GM12872 (cell line): ENCODE results near the gene PLA2G2C.

Experiments used
- CTCF ChIP-seq: IDR thresholded peaks from 3 replicates; pipeline ENCODE4 v1.5.1; 2011; ENCODE audit warnings: low read depth, mild to moderate bottlenecking, low read length, moderate library complexity; ENCODE audit not compliant: insufficient read depth

PLA2G2C gene

GRCh38 chr1:20185834-20186782, at the start of gene PLA2G2C, which contains the start of gene UBXN10:
TSS of gene PLA2G2C (minus strand) at chr1:20186518. CDS start at chr1:20177363, 9,155 bp downstream.
TSS of gene UBXN10 (plus strand) at chr1:20186096. CDS start at chr1:20190562, 4,466 bp downstream.
- TF ChIP-seq CTCF, result no peak

- TF ChIP-seq CTCF, result no peak
Observed at GRCh38 chr1:20234788-20235535, 48.6 kb upstream of the PLA2G2C start.

GRCh38 chr1:20233866-20234265, 47.5 kb upstream of the PLA2G2C start:
- no peak for TF ChIP-seq CTCF

GRCh38 chr1:20233394-20233793, 47.1 kb upstream of the PLA2G2C start:
- peak; percentile 37; the same call in 2 of the 3 replicates for TF ChIP-seq CTCF

- no peak for TF ChIP-seq CTCF
Observed at GRCh38 chr1:20229171-20229570, 42.9 kb upstream of the PLA2G2C start.

GRCh38 chr1:20228314-20228825, 42.1 kb upstream of the PLA2G2C start:
- no peak for TF ChIP-seq CTCF

- no peak for TF ChIP-seq CTCF
Observed at GRCh38 chr1:20227704-20228103, 41.4 kb upstream of the PLA2G2C start.
